GM18868 (cell line): ENCODE results near the gene ADAM30.

ENCODE experiments used
- ATAC-seq: cut with Tn5 transposase; IDR thresholded peaks from one replicate; pipeline ENCODE4 v1.9.1; 2021; ENCODE audit warnings: mild to moderate bottlenecking, moderate library complexity; ENCODE audit not compliant: unreplicated experiment

ADAM30 gene

GRCh38 chr1:119896303-119896702 is at the start of gene ADAM30:
ADAM30 (minus strand) TSS chr1:119896515; CDS start chr1:119896336, 179 bp downstream.
- ATAC-seq: no peak

- ATAC-seq: no peak
These were observed 46.9 kb upstream of the ADAM30 start for GRCh38 chr1:119943216-119943615.

- no peak for ATAC-seq
These were observed 45.1 kb upstream of the ADAM30 start for GRCh38 chr1:119941392-119941791.

GRCh38 chr1:119940697-119941096 is 44.4 kb upstream of the ADAM30 start:
- no peak for ATAC-seq

- ATAC-seq: no peak
These were observed 40.9 kb upstream of the ADAM30 start for GRCh38 chr1:119937198-119937597.

GRCh38 chr1:119935915-119936314 is 39.6 kb upstream of the ADAM30 start:
- no peak for ATAC-seq

- no peak for ATAC-seq
These were observed 39.1 kb upstream of the ADAM30 start for GRCh38 chr1:119935373-119935772.

- ATAC-seq: no peak
These were observed 37.1 kb upstream of the ADAM30 start for GRCh38 chr1:119933397-119933796.

- no peak for ATAC-seq
These were observed 33.5 kb upstream of the ADAM30 start for GRCh38 chr1:119929643-119930315.

- ATAC-seq: no peak
These were observed 30.2 kb upstream of the ADAM30 start for GRCh38 chr1:119926553-119926952.

- ATAC-seq: no peak
These were observed 28.9 kb upstream of the ADAM30 start for GRCh38 chr1:119924948-119925898.

GRCh38 chr1:119920104-119920968 is 24.0 kb upstream of the ADAM30 start:
- no peak for ATAC-seq

GRCh38 chr1:119919241-119919640 is 22.9 kb upstream of the ADAM30 start:
- no peak for ATAC-seq

- no peak for ATAC-seq
These were observed 22.0 kb upstream of the ADAM30 start for GRCh38 chr1:119918301-119918700.

- ATAC-seq: no peak
These were observed 21.2 kb upstream of the ADAM30 start for GRCh38 chr1:119917304-119918055.

GRCh38 chr1:119915517-119915916 is 19.2 kb upstream of the ADAM30 start:
- ATAC-seq: no peak

- no peak for ATAC-seq
These were observed 17.8 kb upstream of the ADAM30 start for GRCh38 chr1:119914071-119914470.

GRCh38 chr1:119912963-119913362 is 16.6 kb upstream of the ADAM30 start:
- no peak for ATAC-seq

GRCh38 chr1:119911775-119912174 is 15.5 kb upstream of the ADAM30 start:
- no peak for ATAC-seq

GRCh38 chr1:119910618-119911017 is 14.3 kb upstream of the ADAM30 start:
- ATAC-seq: no peak
